K562 (cell line): ENCODE data around the gene SMOC2. TPM values are rescaled to one million over a fixed set of nuclear protein-coding genes. Genes with fewer than 3 reads are reported as not detected.

Source experiments
- ETV1 ChIP-seq: fragments of 450-650 bp; conservative IDR thresholded peaks from 2 replicates; pipeline ENCODE4 v1.6.1; 2016; ENCODE audit warnings: missing genetic modification characterization, control low read depth, low read depth, missing compliant biosample characterization
- NR2C1 ChIP-seq, 2 experiments: fragments of 450-650 bp; IDR thresholded peaks; 2 replicates each; pipeline ENCODE4 v1.6.1; 2017; ENCODE audit warnings: mild to moderate bottlenecking in 2 of 2, antibody characterized with exemption in 1 of 2, inconsistent platforms in 1 of 2, missing compliant biosample characterization in 1 of 2, missing genetic modification characterization in 1 of 2
- PRPF4 ChIP-seq: fragments of 200-400 bp; formaldehyde crosslinking; IDR thresholded peaks from one replicate; pipeline ENCODE4 v1.6.1; 2017; ENCODE audit warnings: low read length, low read depth, mild to moderate bottlenecking; ENCODE audit not compliant: insufficient read depth, poor library complexity, severe bottlenecking
- SUPT5H ChIP-seq: fragments of 450-650 bp; IDR thresholded peaks from 2 replicates; pipeline ENCODE4 v1.6.1; 2016
- ZNF431 ChIP-seq: sonication (generic); formaldehyde crosslinking; IDR thresholded peaks from 2 replicates; pipeline ENCODE4 v1.8.0; 2022; ENCODE audit warnings: mild to moderate bottlenecking, missing genetic modification reagents
- polyA plus RNA-seq, 8 experiments: library from polyadenylated mRNA; depleted of rRNA in 4 of 8; stranded (reverse) in 5 of 8; unstranded in 3 of 8; fragments of >200 nt; fragmentation: Nextera tagmentation in 2 of 8; fragmentation: Illumina TruSeq in 1 of 8; extraction: Ambion mirVana in 2 of 8; extraction: Trizol in 1 of 8; gene quantifications; 2 replicates each; pipeline versions ENCODE4 v1.2.1 to v1.2.3, GENCODE V29; 2011 to 2014; ENCODE audit warnings: inconsistent platforms in 1 of 8, missing spikeins in 1 of 8
- total RNA-seq, 7 experiments: library from RNA; depleted of rRNA in 6 of 7; stranded (reverse); fragments of >200 nt in 6 of 7; fragmentation: Illumina TruSeq in 2 of 7; extraction: Trizol in 2 of 7; gene quantifications; 2 replicates each; pipeline versions ENCODE4 v1.2.1 to v1.2.3, GENCODE V29; 2011 to 2021; ENCODE audit warnings: low replicate concordance in 1 of 7
- TF ChIP-seq, protein P1 (sequence below): IDR thresholded peaks from 2 replicates; pipeline ENCODE4 v1.6.1; 2014; ENCODE audit warnings: antibody characterized with exemption
- TF ChIP-seq, protein P2 (sequence below): fragments of 450-650 bp; formaldehyde crosslinking; IDR thresholded peaks from 2 replicates; pipeline ENCODE4 v1.4.0; 2020; ENCODE audit warnings: mild to moderate bottlenecking, moderate library complexity
- TF ChIP-seq, protein P3 (sequence below), 2 experiments: fragments of 450-650 bp; IDR thresholded peaks; 2 replicates each; pipeline ENCODE4 v1.6.1; 2018; ENCODE audit warnings: mild to moderate bottlenecking in 2 of 2, low read depth in 1 of 2; ENCODE audit not compliant: partially characterized antibody in 2 of 2

Gene SMOC2
- total and polyA plus RNA-seq, 9 of the 15 experiments (the other 6 are each of a cell fraction or from before 2014, with no cell fraction given), result 0.45 to 2.3 (median 1.1) TPM

DNA sequence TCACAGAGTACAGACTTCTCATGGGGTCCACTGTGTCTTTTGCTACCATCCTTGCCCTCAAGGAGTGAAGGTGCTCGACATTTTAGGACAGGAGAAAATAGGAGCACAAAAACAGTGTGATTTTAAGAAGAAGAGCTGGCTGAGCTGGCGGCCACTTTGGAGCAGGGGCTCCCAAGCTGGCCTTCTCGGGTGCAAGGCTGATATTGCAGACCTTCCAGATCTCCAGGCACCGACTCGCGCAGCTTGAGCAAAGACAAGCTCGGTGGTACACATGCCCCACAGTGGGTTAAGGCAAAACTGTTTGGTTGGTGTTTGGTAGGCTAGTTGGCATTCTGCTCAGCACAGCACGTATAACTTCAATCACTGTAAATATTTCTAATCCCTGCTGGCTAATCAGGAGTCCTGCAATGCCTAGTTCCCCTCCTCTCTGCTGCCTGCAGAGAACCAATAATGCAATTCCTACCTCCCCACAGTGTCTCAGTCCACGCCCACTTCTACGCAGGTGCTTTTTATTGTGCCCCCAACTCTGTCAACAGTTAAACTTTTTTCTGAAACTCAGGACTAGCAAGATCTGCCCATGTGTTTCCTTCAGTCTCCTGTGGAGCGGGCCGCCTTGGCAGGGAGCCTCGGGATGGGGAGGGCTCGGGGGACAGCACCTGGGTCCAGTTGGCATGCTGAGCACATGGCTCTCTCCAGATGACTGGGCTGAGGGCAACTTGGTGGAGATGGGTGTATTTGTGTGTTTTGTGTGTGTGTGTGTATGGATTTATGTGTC, 12.7 kb upstream of the SMOC2 start (continued):
- TF ChIP-seq, protein P1, sequence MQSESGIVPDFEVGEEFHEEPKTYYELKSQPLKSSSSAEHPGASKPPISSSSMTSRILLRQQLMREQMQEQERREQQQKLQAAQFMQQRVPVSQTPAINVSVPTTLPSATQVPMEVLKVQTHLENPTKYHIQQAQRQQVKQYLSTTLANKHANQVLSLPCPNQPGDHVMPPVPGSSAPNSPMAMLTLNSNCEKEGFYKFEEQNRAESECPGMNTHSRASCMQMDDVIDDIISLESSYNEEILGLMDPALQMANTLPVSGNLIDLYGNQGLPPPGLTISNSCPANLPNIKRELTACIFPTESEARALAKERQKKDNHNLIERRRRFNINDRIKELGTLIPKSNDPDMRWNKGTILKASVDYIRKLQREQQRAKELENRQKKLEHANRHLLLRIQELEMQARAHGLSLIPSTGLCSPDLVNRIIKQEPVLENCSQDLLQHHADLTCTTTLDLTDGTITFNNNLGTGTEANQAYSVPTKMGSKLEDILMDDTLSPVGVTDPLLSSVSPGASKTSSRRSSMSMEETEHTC, result no peak
- TF ChIP-seq ZNF431 (CRISPR knock-in tag), result no peak
- TF ChIP-seq, protein P2, sequence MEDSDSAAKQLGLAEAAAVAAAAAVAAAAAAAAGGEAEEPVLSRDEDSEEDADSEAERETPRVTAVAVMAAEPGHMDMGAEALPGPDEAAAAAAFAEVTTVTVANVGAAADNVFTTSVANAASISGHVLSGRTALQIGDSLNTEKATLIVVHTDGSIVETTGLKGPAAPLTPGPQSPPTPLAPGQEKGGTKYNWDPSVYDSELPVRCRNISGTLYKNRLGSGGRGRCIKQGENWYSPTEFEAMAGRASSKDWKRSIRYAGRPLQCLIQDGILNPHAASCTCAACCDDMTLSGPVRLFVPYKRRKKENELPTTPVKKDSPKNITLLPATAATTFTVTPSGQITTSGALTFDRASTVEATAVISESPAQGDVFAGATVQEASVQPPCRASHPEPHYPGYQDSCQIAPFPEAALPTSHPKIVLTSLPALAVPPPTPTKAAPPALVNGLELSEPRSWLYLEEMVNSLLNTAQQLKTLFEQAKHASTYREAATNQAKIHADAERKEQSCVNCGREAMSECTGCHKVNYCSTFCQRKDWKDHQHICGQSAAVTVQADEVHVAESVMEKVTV (CRISPR knock-in tag), result no peak
- TF ChIP-seq, protein P3, sequence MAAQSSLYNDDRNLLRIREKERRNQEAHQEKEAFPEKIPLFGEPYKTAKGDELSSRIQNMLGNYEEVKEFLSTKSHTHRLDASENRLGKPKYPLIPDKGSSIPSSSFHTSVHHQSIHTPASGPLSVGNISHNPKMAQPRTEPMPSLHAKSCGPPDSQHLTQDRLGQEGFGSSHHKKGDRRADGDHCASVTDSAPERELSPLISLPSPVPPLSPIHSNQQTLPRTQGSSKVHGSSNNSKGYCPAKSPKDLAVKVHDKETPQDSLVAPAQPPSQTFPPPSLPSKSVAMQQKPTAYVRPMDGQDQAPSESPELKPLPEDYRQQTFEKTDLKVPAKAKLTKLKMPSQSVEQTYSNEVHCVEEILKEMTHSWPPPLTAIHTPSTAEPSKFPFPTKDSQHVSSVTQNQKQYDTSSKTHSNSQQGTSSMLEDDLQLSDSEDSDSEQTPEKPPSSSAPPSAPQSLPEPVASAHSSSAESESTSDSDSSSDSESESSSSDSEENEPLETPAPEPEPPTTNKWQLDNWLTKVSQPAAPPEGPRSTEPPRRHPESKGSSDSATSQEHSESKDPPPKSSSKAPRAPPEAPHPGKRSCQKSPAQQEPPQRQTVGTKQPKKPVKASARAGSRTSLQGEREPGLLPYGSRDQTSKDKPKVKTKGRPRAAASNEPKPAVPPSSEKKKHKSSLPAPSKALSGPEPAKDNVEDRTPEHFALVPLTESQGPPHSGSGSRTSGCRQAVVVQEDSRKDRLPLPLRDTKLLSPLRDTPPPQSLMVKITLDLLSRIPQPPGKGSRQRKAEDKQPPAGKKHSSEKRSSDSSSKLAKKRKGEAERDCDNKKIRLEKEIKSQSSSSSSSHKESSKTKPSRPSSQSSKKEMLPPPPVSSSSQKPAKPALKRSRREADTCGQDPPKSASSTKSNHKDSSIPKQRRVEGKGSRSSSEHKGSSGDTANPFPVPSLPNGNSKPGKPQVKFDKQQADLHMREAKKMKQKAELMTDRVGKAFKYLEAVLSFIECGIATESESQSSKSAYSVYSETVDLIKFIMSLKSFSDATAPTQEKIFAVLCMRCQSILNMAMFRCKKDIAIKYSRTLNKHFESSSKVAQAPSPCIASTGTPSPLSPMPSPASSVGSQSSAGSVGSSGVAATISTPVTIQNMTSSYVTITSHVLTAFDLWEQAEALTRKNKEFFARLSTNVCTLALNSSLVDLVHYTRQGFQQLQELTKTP (IDR thresholded peaks at IDR 0.05; ENCODE audit: low read depth in 1 of 2, partially characterized antibody in 2 of 2), result no peak
- TF ChIP-seq NR2C1 (IDR thresholded peaks at IDR 0.05), result no peak
- no peak for TF ChIP-seq NR2C1 (tag; IDR thresholded peaks at IDR 0.05)
- no peak for TF ChIP-seq PRPF4
- no peak for TF ChIP-seq SUPT5H
- TF ChIP-seq ETV1 (tag), result no peak
- TF ChIP-seq, all 486 proteins: peak for 0
